Measurements from ENCODE around the gene OR2W1.
A peak's percentile ranks its signal among the peaks of the same experiment; 100 is the strongest.

Gene OR2W1

DNA sequence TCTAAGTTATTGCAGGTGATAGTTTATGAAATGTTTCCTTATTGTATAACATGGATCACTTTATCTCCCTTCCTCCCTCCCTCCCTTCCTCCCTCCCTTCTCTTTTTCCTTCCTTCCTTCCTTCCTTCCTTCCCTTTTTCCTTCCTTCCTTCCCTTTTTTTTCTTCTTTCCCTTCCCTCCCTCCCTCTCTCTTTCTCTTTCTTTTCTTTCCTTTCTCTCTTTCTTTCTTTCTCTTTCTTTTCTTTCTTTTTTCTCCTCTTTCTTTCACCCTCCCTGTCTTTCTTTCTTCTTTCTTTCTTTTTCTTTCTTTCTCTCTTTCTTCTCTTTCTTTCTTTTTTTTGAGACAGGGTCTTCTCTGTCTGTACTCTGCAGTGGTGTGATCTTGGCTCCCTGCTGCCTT, 36.3 kb upstream of the OR2W1 start:
- H3K27me3 ChIP-seq (ENCODE audit: insufficient read depth, low read depth) = no peaks in the 10 kb centered on the region
- no peak overlapping the region for H3K4me2 ChIP-seq
- H4K20me1 ChIP-seq (ENCODE audit: insufficient read depth) = no peaks in the 10 kb centered on the region
- H3K27ac ChIP-seq = no peak overlapping the region
- H3K4me1 ChIP-seq (ENCODE audit: low read depth, poor library complexity, severe bottlenecking) = no peaks in the 10 kb centered on the region
- H2AFZ ChIP-seq (ENCODE audit: low read depth) = no peak overlapping the region
- H3K36me3 ChIP-seq (ENCODE audit: insufficient read depth) = no peaks in the 10 kb centered on the region
- no peak overlapping the region for H3K9ac ChIP-seq
- H3K4me3 ChIP-seq (IDR thresholded peaks at IDR 0.05; ENCODE audit: insufficient read depth, low read depth, low read length) = no peak overlapping the region
- TF ChIP-seq, protein P1, sequence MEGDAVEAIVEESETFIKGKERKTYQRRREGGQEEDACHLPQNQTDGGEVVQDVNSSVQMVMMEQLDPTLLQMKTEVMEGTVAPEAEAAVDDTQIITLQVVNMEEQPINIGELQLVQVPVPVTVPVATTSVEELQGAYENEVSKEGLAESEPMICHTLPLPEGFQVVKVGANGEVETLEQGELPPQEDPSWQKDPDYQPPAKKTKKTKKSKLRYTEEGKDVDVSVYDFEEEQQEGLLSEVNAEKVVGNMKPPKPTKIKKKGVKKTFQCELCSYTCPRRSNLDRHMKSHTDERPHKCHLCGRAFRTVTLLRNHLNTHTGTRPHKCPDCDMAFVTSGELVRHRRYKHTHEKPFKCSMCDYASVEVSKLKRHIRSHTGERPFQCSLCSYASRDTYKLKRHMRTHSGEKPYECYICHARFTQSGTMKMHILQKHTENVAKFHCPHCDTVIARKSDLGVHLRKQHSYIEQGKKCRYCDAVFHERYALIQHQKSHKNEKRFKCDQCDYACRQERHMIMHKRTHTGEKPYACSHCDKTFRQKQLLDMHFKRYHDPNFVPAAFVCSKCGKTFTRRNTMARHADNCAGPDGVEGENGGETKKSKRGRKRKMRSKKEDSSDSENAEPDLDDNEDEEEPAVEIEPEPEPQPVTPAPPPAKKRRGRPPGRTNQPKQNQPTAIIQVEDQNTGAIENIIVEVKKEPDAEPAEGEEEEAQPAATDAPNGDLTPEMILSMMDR (conservative IDR thresholded peaks at IDR 0.05; ENCODE audit: low read depth, low read length) = no peak
- no peaks in the 10 kb centered on the region for H3K79me2 ChIP-seq (ENCODE audit: insufficient read depth, low read depth)

DNA sequence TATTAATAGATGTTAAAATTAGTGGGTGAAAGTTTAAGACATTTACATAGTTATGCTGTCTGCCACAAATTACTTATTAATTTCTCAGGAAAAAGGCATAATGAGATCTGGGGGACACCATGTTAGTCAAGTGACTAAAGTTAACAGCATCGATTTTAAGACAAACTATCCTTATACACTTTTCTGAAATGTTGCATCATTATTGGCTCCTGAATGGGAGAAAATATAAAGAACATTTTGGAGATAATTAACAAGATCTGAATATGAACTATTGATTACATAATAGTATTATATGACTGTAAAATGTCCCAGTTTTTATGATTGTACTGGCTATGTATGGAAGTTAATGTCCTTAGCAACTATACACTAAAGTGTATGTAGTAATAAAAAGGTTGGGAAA, 34.2 kb upstream of the OR2W1 start:
- Histone ChIP-seq H3K4me2 (no peak overlapping the region), H3K79me2 (ENCODE audit: insufficient read depth, low read depth) (no peaks in the 10 kb centered on the region), H3K4me1 (ENCODE audit: low read depth, poor library complexity, severe bottlenecking) (no peaks in the 10 kb centered on the region), H3K9ac (no peak overlapping the region), H2AFZ (ENCODE audit: low read depth) (no peak overlapping the region), H3K36me3 (ENCODE audit: insufficient read depth) (no peaks in the 10 kb centered on the region), H3K27ac (no peak overlapping the region), H3K27me3 (ENCODE audit: insufficient read depth, low read depth) (no peaks in the 10 kb centered on the region), H4K20me1 (ENCODE audit: insufficient read depth) (no peaks in the 10 kb centered on the region), H3K4me3 (IDR thresholded peaks at IDR 0.05; ENCODE audit: insufficient read depth, low read depth, low read length) (no peak overlapping the region)
- TF ChIP-seq, protein P1 (conservative IDR thresholded peaks at IDR 0.05; ENCODE audit: low read depth, low read length) = no peak

DNA sequence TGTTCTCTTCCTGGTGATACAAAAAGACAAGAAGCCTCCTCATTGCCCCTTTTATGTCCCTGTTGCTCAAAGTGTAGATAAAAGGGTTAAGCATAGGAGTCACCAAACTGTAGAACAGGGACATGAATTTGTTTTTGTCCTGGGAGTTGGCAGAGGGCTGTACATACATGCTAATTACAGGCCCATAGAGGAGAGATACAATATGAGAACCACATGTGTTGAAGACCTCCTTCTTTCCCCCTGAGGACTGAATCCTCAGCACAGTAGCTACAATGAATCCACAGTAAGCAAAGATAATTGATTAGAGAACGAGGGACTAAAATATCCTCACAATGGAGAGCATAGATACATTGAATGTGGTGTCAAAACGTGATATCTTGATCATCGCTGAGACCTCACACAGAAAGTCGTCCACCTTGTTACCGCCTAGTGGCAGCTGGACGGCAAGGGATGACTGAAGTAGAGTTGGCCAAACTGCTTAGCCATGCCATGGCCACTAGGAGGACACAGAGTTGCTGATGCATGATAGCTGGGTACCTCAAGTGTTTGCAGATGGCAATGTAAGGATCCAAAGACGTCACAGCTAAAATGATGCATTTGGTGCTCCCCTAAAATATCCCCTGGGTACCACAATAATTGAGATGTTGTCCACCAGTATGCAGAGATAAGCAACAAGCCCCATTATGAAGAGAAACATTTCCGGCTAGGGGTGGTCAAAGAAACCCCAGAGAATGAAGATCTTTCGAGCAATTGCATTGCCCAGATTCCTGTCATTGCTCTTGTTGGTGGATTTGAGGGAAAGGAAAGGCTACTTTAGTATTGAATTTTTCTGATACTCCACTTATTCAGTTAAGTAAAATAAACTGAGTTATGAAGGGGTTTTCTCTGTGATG, 27.1 kb upstream of the OR2W1 start:
- Histone ChIP-seq H2AFZ (ENCODE audit: low read depth) (no peak overlapping the region), H3K79me2 (ENCODE audit: insufficient read depth, low read depth) (no peaks in the 10 kb centered on the region), H3K27me3 (ENCODE audit: insufficient read depth, low read depth) (no peaks in the 10 kb centered on the region), H3K9ac (no peak overlapping the region), H3K4me3 (IDR thresholded peaks at IDR 0.05; ENCODE audit: insufficient read depth, low read depth, low read length) (no peak overlapping the region), H4K20me1 (ENCODE audit: insufficient read depth) (no peaks in the 10 kb centered on the region), H3K36me3 (ENCODE audit: insufficient read depth) (no peaks in the 10 kb centered on the region), H3K4me2 (no peak overlapping the region), H3K27ac (no peak overlapping the region), H3K4me1 (ENCODE audit: low read depth, poor library complexity, severe bottlenecking) (no peaks in the 10 kb centered on the region)
- TF ChIP-seq, protein P1 (conservative IDR thresholded peaks at IDR 0.05; ENCODE audit: low read depth, low read length) = peak; percentile 57

DNA sequence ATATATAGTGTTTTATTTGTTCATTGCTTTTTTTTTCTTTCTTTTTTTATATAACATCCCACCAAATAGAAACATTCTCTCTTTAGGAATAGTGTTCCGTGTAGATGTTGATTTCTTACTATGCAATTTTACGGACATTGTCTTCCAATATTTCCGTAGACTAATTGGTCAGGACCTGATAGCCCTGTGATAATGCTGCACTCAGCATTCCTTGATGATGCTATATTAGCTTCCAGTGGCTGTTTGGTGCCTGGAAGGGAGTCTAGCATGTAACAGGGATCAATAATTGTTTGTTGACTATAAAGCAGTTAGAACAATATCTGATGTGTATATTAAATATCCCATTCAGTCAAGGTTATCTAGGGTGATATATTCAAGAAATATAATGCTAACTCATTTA, 6.7 kb upstream of the OR2W1 start:
- TF ChIP-seq, protein P1 (conservative IDR thresholded peaks at IDR 0.05; ENCODE audit: low read depth, low read length) = no peak
- Histone ChIP-seq H3K27me3 (ENCODE audit: insufficient read depth, low read depth) (no peaks in the 10 kb centered on the region), H3K9ac (no peak overlapping the region), H3K4me2 (no peak overlapping the region), H3K4me1 (ENCODE audit: low read depth, poor library complexity, severe bottlenecking) (no peaks in the 10 kb centered on the region), H2AFZ (ENCODE audit: low read depth) (no peak overlapping the region), H3K27ac (no peak overlapping the region), H3K4me3 (IDR thresholded peaks at IDR 0.05; ENCODE audit: insufficient read depth, low read depth, low read length) (no peak overlapping the region), H3K79me2 (ENCODE audit: insufficient read depth, low read depth) (no peaks in the 10 kb centered on the region), H4K20me1 (ENCODE audit: insufficient read depth) (no peaks in the 10 kb centered on the region), H3K36me3 (ENCODE audit: insufficient read depth) (no peaks in the 10 kb centered on the region; the same call in 1 of the 2 replicates)

Data from KMS-11 (cell line).